T-helper 1 cell treated with Interleukin-12 subunit alpha and Interleukin-12 subunit beta and Interleukin-4 antibody, amounts not matched to agents 30 ng/mL and 1 ng/mL, for 36 hours (primary cell): ENCODE data around the gene ELAC2. TPM values are rescaled to one million over a fixed set of nuclear protein-coding genes. Genes with fewer than 3 reads are reported as not detected.

Source experiments
- intact Hi-C: fragments of 100-400 bp; cut with micrococcal nuclease; formaldehyde crosslinking; loops from one replicate; pipeline ENCODE4 v1.15.1; 2024
- total RNA-seq: library from RNA; stranded (reverse); gene quantifications from 2 replicates; pipeline ENCODE4 v1.2.3, GENCODE V29; 2022

Gene ELAC2
- 76.2 and 79.2 TPM in 2 replicates for total RNA-seq

- intact Hi-C loops = loop anchor here (1.0 to 10.0 kb wide), 7 partner anchors 12 to 1410 kb away; partner anchors contain the start of genes COX10, MAP2K4 and ZNF18
Measured at GRCh38 chr17:13017655-13018459, at the start of gene ELAC2. Gene ELAC2, minus strand, starts transcription at chr17:13018027. Its CDS starts 80 bp downstream, at chr17:13017947.

- intact Hi-C loops = no loop called here
Measured at GRCh38 chr17:13065032-13065431, 47.2 kb upstream of the ELAC2 start.

GRCh38 chr17:13055131-13055530, 37.3 kb upstream of the ELAC2 start:
- intact Hi-C loops = no loop called here

GRCh38 chr17:13054666-13055065, 36.8 kb upstream of the ELAC2 start:
- intact Hi-C loops = no loop called here

- intact Hi-C loops = no loop called here
Measured at GRCh38 chr17:13051915-13052314, 34.1 kb upstream of the ELAC2 start.

GRCh38 chr17:13047011-13047606, 29.3 kb upstream of the ELAC2 start:
- intact Hi-C loops = no loop called here

- intact Hi-C loops = no loop called here
Measured at GRCh38 chr17:13046361-13046760, 28.5 kb upstream of the ELAC2 start.

GRCh38 chr17:13044572-13045065, 26.8 kb upstream of the ELAC2 start:
- intact Hi-C loops = no loop called here

- intact Hi-C loops = loop anchor here (10.0 kb wide), 2 partner anchors 556 to 854 kb away; no protein-coding TSS in a partner anchor
Measured at GRCh38 chr17:13038931-13039665, 21.3 kb upstream of the ELAC2 start.

GRCh38 chr17:13036751-13037150, 18.9 kb upstream of the ELAC2 start:
- intact Hi-C loops = loop anchor here (10.0 kb wide), 2 partner anchors 558 to 852 kb away; no protein-coding TSS in a partner anchor

GRCh38 chr17:13035420-13035819, 17.6 kb upstream of the ELAC2 start:
- intact Hi-C loops = loop anchor here (10.0 kb wide), 2 partner anchors 559 to 851 kb away; no protein-coding TSS in a partner anchor

- intact Hi-C loops = loop anchor here (1.0 to 10.0 kb wide), 4 partner anchors 8 to 1270 kb away; partner anchors contain the start of gene HS3ST3B1
Measured at GRCh38 chr17:13031718-13032350, 14.0 kb upstream of the ELAC2 start.

- intact Hi-C loops = loop anchor here (1.0 to 10.0 kb wide), 4 partner anchors 12 to 1272 kb away; partner anchors contain the start of genes ELAC2 and HS3ST3B1
Measured at GRCh38 chr17:13030459-13031300, 12.9 kb upstream of the ELAC2 start.

- intact Hi-C loops = loop anchor here (1.0 to 10.0 kb wide), 4 partner anchors 12 to 1272 kb away; partner anchors contain the start of genes ELAC2 and HS3ST3B1
Measured at GRCh38 chr17:13030056-13030455, 12.2 kb upstream of the ELAC2 start.

- intact Hi-C loops = no loop called here
Measured at GRCh38 chr17:13029340-13029739, 11.5 kb upstream of the ELAC2 start.

- intact Hi-C loops = no loop called here
Measured at GRCh38 chr17:13027246-13027645, 9.4 kb upstream of the ELAC2 start.

- intact Hi-C loops = no loop called here
Measured at GRCh38 chr17:13025687-13026086, 7.9 kb upstream of the ELAC2 start.

GRCh38 chr17:13025258-13025627, 7.4 kb upstream of the ELAC2 start:
- intact Hi-C loops = no loop called here

GRCh38 chr17:13024526-13025257, 6.9 kb upstream of the ELAC2 start:
- intact Hi-C loops = loop anchor here (1.0 kb wide), 1 partner anchor 8 kb away; no protein-coding TSS in a partner anchor
